ENCODE data around the gene DNALI1.

GRCh38 chr1:37567023-37567422 is 10.3 kb downstream of the DNALI1 start:
- TF ChIP-seq CTCF (IDR thresholded peaks at IDR 0.05): no peak
- TF ChIP-seq POLR2AphosphoS5 (IDR thresholded peaks at IDR 0.05; ENCODE audit: low read depth, low read length): no peak
- TF ChIP-seq SIN3A (IDR thresholded peaks at IDR 0.05; ENCODE audit: borderline replicate concordance, insufficient read depth, low read depth, low read length): no peak
- no peak for TF ChIP-seq TCF7L2 (IDR thresholded peaks at IDR 0.05; ENCODE audit: low read depth, low read length)

Data from Panc1 (cell line).